Embryonic facial prominence (tissue), 1 donor: ENCODE data around the gene LDLRAD3.

Experiments used
- DNase-seq: peaks from one replicate; pipeline ENCODE4 v3.0.0-alpha.2; 2016; ENCODE audit errors: extremely low spot score

Gene LDLRAD3

GRCh38 chr11:36103933-36104530 lies 160.2 kb downstream of the LDLRAD3 start:
- DNase-seq, result no peak

- no peak for DNase-seq
Measured at GRCh38 chr11:36104660-36104992, 160.8 kb downstream of the LDLRAD3 start.

DNA sequence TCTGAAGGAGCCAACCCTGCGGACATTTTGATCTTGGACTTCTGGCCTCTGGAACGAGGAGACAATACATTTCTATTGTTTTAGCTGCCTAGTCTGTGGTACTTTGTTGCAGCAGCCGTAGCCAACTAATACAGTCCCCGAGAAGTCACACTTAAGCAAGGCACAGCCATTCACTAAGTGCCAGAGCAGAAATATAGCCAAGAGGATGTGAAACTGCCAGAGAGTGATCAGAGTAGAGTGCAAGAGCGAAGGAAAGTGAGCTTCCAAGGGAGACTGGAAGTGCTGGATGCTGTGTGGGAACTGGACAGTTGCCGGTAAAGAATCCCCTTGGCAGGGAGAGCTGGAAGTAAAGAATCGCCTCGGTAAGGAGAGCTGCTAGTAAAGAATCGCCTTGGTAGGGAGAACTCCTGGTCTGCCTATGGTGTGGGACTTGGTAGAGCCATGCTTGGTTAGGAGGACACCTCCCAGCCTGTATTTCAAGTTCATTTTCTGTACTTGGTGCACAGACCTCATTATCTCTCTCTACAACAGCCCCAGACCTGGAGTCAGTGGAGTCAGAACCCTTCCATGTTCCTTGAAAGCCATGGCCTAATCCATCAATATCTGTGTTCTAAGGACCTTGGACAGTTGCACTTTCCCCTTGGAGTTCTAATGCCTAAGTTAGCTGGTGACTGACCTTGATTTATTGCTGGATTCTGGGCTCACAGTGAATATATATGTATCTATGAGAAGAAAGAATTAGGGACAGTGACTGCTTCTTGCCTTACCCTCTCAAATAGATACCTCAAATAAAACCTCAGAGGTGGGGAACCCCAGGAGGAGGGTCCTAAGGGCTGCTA lies 162.1 kb downstream of the LDLRAD3 start:
- DNase-seq, result no peak

GRCh38 chr11:36107547-36107946 lies 163.7 kb downstream of the LDLRAD3 start:
- DNase-seq, result no peak

- no peak for DNase-seq
Measured at GRCh38 chr11:36108881-36109589, 165.2 kb downstream of the LDLRAD3 start.

- DNase-seq, result no peak
Measured at GRCh38 chr11:36109590-36109849, 165.7 kb downstream of the LDLRAD3 start.

GRCh38 chr11:36109850-36110606 lies 166.2 kb downstream of the LDLRAD3 start:
- DNase-seq, result no peak

- no peak for DNase-seq
Measured at GRCh38 chr11:36110668-36111410, 167.0 kb downstream of the LDLRAD3 start.

DNA sequence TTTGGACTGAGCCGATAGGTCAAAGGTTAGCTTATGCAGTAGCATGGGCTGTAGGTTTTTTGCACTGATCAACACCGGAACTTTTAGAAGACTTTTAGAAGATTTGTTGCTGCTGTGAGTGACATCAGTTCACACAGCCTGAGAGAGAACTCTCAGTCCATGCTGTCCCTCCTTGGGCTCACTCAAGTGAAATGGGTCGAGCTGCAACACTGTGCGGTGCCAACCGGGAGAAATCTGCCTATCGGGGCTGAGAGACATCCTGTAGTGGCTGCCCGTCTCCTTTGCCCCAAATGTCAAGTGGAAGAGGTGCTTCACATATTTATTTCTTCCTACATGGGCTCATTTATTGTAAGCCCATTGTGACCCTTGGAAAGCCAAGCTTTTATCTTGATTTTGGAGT lies 170.2 kb downstream of the LDLRAD3 start:
- no peak for DNase-seq

- DNase-seq, result no peak
Measured at GRCh38 chr11:36115378-36115801, 171.5 kb downstream of the LDLRAD3 start.

- DNase-seq, result no peak
Measured at GRCh38 chr11:36116161-36116560, 172.3 kb downstream of the LDLRAD3 start.

GRCh38 chr11:36118084-36118483 lies 174.2 kb downstream of the LDLRAD3 start:
- DNase-seq, result no peak

- no peak for DNase-seq
Measured at GRCh38 chr11:36119300-36119699, 175.4 kb downstream of the LDLRAD3 start.

DNA sequence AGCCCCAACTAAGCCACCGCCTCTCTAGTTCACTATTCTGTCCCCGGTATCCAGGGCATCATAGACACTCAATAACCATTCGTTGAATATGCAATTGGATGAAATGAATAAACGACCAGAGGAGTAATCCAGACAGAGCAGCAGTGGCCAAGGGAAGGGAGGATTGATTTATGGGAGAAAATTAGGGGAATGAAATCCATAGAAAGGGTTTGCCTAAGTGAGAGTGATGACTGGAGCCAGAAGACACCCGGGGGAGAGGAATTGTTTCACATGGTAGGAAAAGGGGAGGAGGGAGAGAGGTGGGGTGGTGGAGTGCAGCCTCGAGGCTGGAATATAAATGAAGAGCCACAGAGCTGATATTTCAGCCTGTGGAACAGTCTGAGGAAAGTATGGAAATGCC lies 177.2 kb downstream of the LDLRAD3 start:
- no peak for DNase-seq

- no peak for DNase-seq
Measured at GRCh38 chr11:36122671-36123070, 178.8 kb downstream of the LDLRAD3 start.

- no peak for DNase-seq
Measured at GRCh38 chr11:36123336-36124101, 179.7 kb downstream of the LDLRAD3 start.

DNA sequence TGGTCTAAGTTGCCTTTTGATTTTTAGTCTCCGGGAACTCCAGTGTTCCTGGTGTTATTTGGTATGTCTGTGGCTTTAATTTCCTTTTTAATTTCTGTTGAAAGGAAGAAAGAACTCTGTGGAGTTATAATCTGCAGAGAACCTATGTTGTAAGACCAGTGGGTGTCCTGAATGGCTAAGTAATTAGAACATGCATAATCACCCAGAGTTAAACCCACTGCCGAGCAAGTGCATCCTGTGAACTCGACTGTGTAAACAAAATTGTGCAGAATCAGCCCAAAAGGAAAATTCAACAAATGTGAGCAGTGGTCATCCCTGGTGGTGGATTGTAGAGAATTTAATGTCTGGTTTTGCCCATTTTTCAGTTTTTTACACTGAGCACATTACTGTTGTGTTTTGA lies 182.8 kb downstream of the LDLRAD3 start:
- no peak for DNase-seq

DNA sequence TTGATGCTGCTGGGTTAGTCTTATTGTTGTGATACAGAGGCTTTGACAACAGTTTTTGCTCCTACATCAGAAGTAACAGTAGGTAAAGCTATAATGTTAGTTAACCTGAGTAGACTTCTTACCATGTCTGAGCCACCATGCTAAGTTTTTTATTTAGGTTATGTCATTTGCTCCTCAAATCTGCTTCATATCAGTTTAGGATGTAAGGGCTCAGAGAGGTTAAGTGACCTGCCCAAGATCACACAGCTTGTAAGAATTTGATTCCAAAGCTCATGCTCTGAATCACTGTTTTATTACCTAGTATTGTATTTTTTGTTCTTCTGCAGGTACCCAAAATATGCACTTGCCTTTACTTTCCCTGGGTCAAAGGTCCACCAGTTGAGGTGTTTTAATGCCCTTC lies 183.7 kb downstream of the LDLRAD3 start:
- DNase-seq, result no peak

GRCh38 chr11:36129955-36130354 lies 186.1 kb downstream of the LDLRAD3 start:
- no peak for DNase-seq

DNA sequence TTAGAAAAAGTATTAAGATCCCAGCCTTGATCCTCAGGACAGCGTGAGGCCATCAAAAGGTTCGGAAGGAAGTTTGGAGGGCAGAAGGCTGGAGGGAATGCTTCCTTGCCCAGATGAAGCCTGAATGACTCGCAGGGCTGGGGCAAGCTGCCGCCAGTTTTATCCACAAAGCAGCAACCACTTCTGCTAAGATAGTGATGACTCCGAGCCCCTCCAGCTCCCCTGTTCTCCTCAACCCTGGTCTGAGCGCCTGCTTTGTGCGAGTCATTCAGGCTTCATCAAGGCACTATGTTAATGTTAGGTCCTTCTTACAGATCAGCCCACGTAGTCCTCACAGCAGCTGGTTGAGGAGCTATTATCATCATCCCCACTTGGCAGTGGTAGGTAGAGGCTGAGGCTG lies 186.5 kb downstream of the LDLRAD3 start:
- DNase-seq, result no peak
